Activated CD4-positive, alpha-beta T cell treated with anti-CD3 and anti-CD28 coated beads, Interleukin-10, Interleukin-2, amounts not matched to agents 100 ng/mL and 50 ng/mL, durations not matched to agents 16 hours and 8 hours (primary cell): Measurements from ENCODE around the gene ABHD6.
"Not testable (repeated sequence)": the region's sequence is repeated elsewhere in the genome, so short reads cannot be mapped to it uniquely, and the experiment has no call there.

Source experiments
- DNase-seq: peaks from one replicate; pipeline ENCODE4 v3.0.0-alpha.2; 2020

The ABHD6 gene

GRCh38 chr3:58237238-58237940 is at the start of gene ABHD6:
ABHD6 (plus strand) TSS chr3:58237792; CDS start chr3:58256587, 18,795 bp downstream.
- DNase-seq: peak; percentile 78

GRCh38 chr3:58188173-58188564 is 49.4 kb upstream of the ABHD6 start:
- no peak for DNase-seq

DNA sequence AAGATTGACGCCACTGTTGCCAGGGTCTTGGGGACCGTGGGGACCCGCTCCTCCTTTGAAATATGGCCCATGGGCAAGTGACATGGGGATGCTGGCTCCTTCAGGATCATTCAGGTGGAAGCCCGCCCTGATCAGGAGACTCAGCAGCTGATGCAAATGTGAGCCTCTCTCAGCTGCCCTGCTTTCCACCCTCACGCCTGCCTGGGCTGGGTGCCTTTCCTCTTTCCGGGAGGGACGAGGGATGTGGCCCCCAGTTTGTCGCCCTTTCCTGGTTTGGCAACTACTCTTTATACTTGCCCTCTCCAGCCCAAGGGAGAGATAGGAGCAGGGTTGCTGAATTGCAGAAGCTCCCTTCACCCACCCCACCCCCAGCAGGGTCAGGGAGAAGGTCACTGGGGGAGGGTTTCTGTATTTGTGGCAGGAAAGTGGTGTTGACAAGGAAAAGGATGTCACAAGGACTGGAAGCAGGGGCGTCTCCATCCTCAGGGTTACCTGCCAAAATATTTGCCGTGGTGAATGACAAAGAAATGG is 48.6 kb upstream of the ABHD6 start:
- no peak for DNase-seq

GRCh38 chr3:58189691-58190090 is 47.9 kb upstream of the ABHD6 start:
- no peak for DNase-seq

DNA sequence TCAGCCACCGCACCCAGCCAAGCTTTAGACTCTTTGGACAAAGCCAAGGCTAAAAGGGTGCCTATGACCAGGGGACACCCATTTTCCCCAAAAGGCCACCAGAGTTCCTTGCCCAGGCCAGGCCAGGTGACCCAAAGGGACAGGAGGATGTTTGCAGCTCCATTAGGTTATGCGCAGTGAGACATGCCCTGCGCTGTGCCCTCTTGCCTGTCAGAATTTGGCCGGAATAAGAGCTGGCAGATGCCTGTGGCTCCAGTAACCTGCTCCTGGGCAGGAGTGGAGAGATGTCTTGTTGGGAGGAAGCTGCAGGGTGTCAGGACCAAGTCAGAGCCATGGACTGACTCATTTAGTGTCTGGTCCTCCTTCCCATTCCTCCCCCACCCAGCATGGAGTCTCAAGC is 47.3 kb upstream of the ABHD6 start:
- DNase-seq: no peak

DNA sequence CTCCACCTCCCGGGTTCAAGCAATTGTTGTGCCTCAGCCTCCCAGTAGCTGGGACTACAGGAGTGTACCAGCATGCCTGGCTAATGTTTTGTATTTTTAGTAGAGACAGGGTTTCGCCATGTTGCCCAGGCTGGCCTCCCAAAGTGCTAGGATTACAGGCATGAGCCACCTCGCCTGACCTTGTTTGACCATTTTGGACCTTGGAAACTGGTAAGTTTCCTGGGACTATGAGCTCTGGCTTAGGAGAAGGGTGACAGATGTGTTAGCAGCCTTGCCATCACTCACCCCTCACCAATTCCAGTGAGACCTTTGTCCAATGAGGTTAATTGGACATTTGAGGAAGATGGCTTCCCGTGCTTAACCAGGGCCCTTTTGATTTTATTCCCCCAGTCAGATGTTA is 46.7 kb upstream of the ABHD6 start:
- DNase-seq: no peak

GRCh38 chr3:58191361-58191991 is 46.1 kb upstream of the ABHD6 start:
- DNase-seq: no peak

GRCh38 chr3:58192069-58192468 is 45.5 kb upstream of the ABHD6 start:
- no peak for DNase-seq

GRCh38 chr3:58193682-58194407 is 43.7 kb upstream of the ABHD6 start:
- no peak for DNase-seq

DNA sequence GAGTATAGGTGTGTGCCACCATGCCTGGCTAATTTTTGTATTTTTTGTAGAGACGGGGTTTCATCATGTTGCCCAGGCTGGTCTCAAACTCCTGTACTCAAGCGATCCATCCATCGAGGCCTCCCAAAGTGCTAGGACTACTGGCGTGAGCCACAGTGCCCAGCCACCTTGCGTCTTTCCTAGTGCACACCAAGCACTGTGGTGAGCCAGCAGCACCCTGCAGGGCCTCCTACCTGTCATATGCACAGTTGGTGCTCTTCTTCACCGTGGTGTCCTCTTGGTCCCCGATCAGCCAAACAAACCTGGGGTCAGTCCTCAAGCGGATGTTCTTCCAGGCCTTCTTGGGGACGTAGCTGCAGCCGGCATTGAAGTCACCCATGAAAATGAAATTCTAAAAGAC is 40.0 kb upstream of the ABHD6 start:
- DNase-seq: no peak

DNA sequence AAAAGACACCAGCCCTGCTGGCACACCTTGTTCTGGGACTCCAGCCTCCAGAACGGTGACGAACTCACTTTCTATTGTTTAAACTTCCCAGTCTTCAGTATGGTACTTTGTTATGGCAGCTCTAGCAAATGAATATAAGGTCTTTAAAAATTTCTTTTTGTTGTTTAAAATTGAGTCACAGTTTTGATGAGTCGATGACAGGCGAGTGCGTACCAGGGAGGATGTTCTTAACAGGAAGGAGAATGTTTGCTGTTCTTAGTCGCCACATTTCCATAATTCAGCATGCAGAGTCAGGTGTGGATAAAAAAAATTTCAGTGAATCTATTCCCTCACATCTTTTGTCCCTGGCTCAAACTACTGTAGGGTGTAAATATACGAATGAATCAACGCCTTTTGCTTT is 39.2 kb upstream of the ABHD6 start:
- no peak for DNase-seq

GRCh38 chr3:58198804-58199203 is 38.8 kb upstream of the ABHD6 start:
- no peak for DNase-seq

- DNase-seq: no peak
Observed at GRCh38 chr3:58200121-58200709, 37.4 kb upstream of the ABHD6 start.

GRCh38 chr3:58200846-58201355 is 36.7 kb upstream of the ABHD6 start:
- DNase-seq: no peak

DNA sequence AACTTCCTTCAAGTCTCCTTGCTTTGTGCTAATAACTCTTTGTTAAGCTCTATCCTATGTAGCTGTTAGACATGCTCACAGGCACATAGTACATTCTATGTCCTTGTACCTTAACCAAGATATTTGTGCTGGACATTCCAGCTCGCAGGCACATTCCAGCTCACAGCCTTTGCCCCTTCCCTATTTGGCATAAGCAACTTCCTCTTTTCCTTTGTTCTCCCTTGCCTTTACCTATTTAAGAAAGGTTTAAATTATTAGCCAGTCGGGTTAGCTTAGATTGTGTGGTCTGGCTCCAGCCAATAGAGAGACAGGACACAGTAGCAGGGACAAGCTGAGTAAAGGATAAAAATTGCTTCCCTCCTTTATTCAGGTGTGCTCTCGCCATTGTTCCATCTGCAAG is 36.1 kb upstream of the ABHD6 start:
- not testable (repeated sequence) for DNase-seq

DNA sequence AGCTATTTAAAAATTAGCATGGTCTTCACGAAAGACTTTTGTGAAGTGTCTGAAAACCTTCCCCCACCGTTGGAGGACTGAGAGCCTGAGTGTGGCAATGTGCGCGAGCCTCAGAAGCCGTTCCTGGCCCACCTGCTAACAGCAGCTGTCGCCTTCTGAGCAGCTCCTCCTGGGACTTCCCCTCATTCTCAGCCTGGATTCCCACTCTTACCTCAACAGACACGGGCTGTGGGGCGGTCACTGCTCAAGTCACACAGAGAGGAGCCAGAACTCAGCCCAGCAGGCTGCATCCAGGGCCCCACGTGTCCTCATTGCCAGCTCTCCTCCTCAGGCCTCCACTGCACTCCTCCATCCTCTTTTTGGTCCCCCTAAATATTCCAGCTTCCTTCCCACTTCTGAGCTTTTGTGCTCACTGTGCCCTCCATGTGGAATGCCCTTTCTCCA is 34.7 kb upstream of the ABHD6 start:
- no peak for DNase-seq

DNA sequence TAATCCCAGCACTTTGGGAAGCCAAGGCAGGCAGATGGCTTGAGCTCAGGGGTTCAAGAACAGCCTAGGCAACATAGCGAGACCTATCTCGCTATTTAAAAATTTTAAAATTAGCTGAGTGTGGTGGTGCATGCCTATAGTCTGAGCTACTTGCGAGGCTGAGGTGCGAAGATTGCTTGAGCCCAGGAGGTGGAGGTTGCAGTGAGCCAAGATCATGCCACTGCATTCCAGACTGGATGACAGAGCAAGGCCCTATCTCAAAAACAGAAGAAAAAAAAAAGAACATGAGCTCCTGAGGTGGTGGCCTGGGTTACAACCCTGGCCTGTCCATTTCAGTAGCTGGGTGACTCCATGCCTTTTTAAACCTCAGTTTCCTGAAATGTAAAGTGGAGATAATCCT is 34.1 kb upstream of the ABHD6 start:
- no peak for DNase-seq

- DNase-seq: no peak
Observed at GRCh38 chr3:58204720-58205119, 32.9 kb upstream of the ABHD6 start.

DNA sequence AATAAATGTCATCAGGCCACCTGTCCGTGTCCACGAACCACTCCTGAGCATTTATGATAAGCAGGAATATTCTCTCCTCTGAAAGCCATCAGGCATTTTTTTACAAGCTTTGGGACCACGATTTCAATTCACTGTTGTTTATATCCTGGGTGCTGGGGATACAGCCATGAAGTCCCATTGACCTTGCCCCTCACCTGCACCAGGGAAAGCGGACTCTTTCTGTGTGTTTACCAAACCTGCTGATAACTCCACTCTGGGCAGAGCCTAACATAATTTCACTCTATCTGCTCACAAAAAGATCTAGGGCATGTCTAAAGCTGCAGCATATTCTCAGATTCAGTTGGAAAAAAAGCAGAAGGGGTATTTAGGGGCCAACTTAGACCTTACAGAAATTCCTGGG is 31.6 kb upstream of the ABHD6 start:
- DNase-seq: no peak

DNA sequence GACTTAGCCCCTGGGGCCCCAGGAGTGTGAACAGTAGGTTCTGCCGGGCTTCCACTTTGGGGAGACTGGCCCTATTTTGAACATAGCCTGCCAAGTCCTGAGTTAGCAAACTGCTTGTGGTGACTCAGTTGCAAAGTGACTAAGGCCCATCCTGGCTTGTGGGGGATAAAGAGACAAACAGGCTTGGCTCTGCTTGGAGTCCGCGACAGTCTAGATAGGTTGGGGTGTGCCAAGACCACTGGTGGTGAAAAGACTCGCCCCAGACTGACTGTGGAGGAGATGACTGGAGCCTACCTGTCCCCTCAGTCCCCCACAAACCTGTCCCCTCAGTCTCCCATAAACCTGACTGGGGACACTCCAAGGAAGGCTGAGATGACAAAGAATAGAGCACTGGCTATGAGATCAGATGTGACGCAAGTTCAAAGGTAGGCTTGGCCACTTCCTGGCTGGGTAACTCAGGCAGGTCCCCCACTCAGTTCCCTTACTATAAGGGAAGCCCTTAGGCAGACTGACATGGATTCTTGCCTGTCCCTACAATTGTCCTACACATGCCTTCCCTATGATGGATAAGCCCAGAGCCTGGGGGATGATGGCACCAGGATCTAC is 31.1 kb upstream of the ABHD6 start:
- peak; percentile 64 for DNase-seq

DNA sequence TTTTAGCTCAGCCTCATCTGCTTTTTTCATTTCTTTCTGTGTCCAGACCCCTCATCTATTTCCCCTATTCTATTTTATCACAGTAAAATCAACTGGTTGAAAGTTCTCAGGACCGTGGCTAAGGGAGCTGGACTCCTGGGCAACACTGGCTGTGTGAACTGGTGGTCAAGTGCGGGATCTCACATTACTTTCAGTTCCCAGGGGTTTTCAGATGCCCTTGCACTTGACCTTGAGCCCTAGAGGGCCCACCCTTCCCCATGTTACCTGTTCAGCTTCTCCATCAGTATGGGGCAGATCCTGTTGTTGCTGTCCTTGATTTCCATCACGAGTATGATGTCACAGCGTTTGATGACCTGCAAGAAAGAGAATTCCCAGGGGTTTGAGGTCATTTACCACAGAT is 29.6 kb upstream of the ABHD6 start:
- no peak for DNase-seq

DNA sequence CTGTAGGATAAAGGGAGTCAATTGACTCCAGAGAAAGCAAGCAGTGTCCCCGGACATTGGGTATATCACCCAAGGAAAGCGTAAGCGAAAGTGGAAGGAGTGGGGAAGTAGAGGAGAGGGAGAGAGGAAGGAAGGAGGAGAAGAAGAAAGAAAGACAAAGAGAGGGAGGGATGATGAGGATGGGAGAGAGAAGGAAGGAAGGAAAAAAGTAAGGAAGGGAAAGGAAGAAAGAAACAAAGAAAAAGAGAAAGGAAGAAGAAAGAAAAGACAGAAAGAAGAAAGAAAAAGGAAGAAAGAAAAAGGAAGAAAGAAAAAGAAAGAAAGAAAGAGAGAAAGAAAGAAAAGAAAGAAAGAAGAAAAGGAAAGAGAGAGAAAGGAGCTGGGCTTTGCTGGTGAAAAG is 27.7 kb upstream of the ABHD6 start:
- DNase-seq: no peak
